Heart left ventricle (tissue), 13 donors: ENCODE data around the gene ENOX1.

ENCODE experiments used
- POLR2A ChIP-seq, 2 donors: fragments of 450-650 bp; IDR thresholded peaks; one replicate each; pipeline ENCODE4 v1.6.1; 2017; ENCODE audit warnings: antibody characterized with exemption in 2 of 2, mild to moderate bottlenecking in 2 of 2, moderate library complexity in 2 of 2
- TF ChIP-seq, protein P1 (sequence below), 12 donors: fragments of 200-600 bp; sonication (generic) in 4 of 12; IDR thresholded peaks; one replicate each; pipeline versions ENCODE4 v1.5.0 to v1.8.0; 2018 to 2022; ENCODE audit warnings: antibody characterized with exemption in 12 of 12, mild to moderate bottlenecking in 5 of 12
- donor health status: ischemic (EF 13 %, LVEDD 7.1; RV severe dilation, severe dysfunction).
- donor health status: DM: no; HTN: yes; CAD: no.
- donor health status: DM: no; HTN: no; CAD: no.
- donor health status: ischemic (EF 25% LVEDD 6.9; RV normal size, moderate dysfunction).
- donor health status: ischemic (EF 25% LVEDD 5.7; RV mildly dilated, moderate dysfunction).
- donor health status: ischemic (EF 35%, LVEDD 5.7; RV mildly dilated, moderate dysfunction).
- donor health status: nonischemic (EF 11% LVEDD 7.7; RV severe dilation, severe dysfunction).
- donor health status: DM: yes; HTN: yes; CAD: no.
- donor health status: PGD.
- donor health status: ischemic (EF 29% LVEDD 5.4; RV normal size, mild dysfunction).
- donor health status: nonischemic (EF 23%, LVEDD 6.1; RV moderate dilation, normal function).

DNA sequence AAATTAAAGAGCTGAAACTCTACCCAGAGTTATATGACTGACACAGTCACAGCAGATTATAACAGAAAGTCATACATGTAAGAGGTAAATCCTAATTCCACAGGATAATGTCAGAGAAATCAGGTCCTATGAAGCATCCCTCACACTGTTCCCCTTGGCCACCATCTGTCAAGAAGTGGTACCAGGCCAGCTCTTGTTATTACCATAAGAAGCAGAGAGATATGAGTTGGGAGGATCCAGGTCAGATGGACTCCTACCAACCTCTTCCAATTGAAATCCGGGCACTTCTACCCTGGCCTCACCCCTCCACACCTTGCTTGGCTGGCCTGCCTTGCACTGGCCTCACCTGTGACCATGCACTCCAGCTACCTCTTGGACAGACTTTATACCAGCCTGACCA is 410.2 kb downstream of the ENOX1 start:
- TF ChIP-seq, protein P1, sequence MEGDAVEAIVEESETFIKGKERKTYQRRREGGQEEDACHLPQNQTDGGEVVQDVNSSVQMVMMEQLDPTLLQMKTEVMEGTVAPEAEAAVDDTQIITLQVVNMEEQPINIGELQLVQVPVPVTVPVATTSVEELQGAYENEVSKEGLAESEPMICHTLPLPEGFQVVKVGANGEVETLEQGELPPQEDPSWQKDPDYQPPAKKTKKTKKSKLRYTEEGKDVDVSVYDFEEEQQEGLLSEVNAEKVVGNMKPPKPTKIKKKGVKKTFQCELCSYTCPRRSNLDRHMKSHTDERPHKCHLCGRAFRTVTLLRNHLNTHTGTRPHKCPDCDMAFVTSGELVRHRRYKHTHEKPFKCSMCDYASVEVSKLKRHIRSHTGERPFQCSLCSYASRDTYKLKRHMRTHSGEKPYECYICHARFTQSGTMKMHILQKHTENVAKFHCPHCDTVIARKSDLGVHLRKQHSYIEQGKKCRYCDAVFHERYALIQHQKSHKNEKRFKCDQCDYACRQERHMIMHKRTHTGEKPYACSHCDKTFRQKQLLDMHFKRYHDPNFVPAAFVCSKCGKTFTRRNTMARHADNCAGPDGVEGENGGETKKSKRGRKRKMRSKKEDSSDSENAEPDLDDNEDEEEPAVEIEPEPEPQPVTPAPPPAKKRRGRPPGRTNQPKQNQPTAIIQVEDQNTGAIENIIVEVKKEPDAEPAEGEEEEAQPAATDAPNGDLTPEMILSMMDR (IDR thresholded peaks at IDR 0.05) = no peak
- TF ChIP-seq POLR2A (IDR thresholded peaks at IDR 0.05) = no peak
